Neural crest cell (in vitro differentiated cells): ENCODE data around the gene LCOR. TPM values are rescaled to one million over a fixed set of nuclear protein-coding genes. Genes with fewer than 3 reads are reported as not detected.
A peak's percentile ranks its signal among the peaks of the same experiment; 100 is the strongest.

Experiments used
- DNase-seq: peaks from one replicate; pipeline ENCODE4 v3.0.0; 2021; ENCODE audit warnings: low read depth, mixed read lengths, low spot score
- H3K27ac Mint-ChIP-seq: one replicate; pipeline ENCODE4 v1.8.0; 2021; ENCODE audit warnings: mild to moderate bottlenecking, mixed read lengths; ENCODE audit not compliant: unreplicated experiment
- H3K27me3 Mint-ChIP-seq: 2 replicates; pipeline ENCODE4 v1.8.0; 2021; ENCODE audit warnings: low read depth, mild to moderate bottlenecking, mixed read lengths
- H3K36me3 Mint-ChIP-seq: 2 replicates; pipeline ENCODE4 v1.8.0; 2021; ENCODE audit warnings: low read depth, mild to moderate bottlenecking, mixed read lengths
- H3K4me1 Mint-ChIP-seq: 2 replicates; pipeline ENCODE4 v1.8.0; 2021; ENCODE audit warnings: mixed read lengths
- H3K4me3 Mint-ChIP-seq: one replicate; pipeline ENCODE4 v1.8.0; 2021; ENCODE audit warnings: mild to moderate bottlenecking, mixed read lengths
- H3K9me3 Mint-ChIP-seq: 2 replicates; pipeline ENCODE4 v1.8.0; 2021; ENCODE audit warnings: mixed read lengths
- long read RNA-seq: library from polyadenylated mRNA; unstranded; transcript quantifications from one replicate; pipeline ENCODE4 v2.0.0, GENCODE V29; 2020
- total RNA-seq: library from RNA; stranded (reverse); gene quantifications from 2 replicates; pipeline ENCODE4 v1.2.1, GENCODE V29; 2021
- TF ChIP-seq, protein P1 (sequence below): fragments of 200-600 bp; sonication (generic); conservative IDR thresholded peaks from 2 replicates; pipeline ENCODE4 v1.5.0; 2021; ENCODE audit warnings: antibody characterized with exemption, mild to moderate bottlenecking

Gene LCOR
- 53.0 and 54.4 TPM in 2 replicates for total RNA-seq
- long read RNA-seq, full-length matches to known transcripts: 11 of 78 reads
- long read RNA-seq, partial matches to known transcripts: 30 of 78 reads
- long read RNA-seq, other reads (novel, unspliced or antisense): 37 of 78 reads

DNA sequence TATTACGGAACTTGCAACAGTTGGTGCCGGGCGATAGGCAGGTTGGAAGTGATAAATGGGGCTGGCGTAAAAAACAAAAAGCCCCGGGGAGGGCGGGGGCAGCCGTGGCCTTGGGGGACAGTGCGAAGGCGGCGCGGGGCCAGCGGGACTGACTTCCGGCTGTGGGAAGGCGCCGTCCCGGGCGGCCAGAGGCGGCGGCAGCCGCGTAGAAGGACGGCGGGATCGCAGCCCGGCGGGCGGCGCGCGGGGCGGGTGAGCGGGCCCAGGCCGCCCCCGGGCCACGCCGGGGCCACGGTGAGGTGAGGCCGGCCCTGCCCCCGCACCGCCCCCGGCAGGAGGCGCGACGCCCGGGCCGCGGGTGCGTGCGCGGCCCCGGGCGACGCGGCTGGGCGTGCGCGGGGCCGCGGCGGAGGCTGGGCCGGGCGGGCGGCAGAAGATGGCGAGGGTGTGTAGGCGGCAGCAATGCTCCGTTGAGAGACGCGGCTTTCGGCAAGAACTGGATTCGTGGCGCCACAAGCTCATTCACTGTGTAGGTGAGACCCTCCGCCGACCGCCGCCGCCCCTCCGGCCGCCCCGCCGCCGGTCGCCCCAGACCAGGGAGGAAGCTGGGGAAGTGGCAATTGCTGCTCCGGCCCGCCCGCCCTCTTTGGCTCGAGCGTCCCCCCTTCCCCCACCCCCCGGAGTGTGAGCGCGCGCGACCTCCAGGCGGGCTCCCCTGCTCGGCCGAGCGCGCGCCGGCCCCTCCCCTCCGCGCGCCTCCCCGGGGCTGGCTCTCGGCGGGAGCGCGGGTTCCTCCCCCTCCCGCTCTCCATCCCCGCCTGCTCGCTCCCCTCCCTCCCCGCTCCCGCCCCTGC is at the start of gene LCOR:
TSS of gene LCOR (plus strand) at position 432 of the 854 bp plus-strand sequence. CDS start 116,760 bp downstream, outside the sequence.
- peak within 1 kb of the TSS; percentile 98 for H3K27ac Mint-ChIP-seq
- peak; percentile 71 for DNase-seq
- H3K27me3 Mint-ChIP-seq: peaks cover 4% of the 10 kb centered on the region
- H3K9me3 Mint-ChIP-seq: no peaks in the 10 kb centered on the region
- TF ChIP-seq, protein P1, sequence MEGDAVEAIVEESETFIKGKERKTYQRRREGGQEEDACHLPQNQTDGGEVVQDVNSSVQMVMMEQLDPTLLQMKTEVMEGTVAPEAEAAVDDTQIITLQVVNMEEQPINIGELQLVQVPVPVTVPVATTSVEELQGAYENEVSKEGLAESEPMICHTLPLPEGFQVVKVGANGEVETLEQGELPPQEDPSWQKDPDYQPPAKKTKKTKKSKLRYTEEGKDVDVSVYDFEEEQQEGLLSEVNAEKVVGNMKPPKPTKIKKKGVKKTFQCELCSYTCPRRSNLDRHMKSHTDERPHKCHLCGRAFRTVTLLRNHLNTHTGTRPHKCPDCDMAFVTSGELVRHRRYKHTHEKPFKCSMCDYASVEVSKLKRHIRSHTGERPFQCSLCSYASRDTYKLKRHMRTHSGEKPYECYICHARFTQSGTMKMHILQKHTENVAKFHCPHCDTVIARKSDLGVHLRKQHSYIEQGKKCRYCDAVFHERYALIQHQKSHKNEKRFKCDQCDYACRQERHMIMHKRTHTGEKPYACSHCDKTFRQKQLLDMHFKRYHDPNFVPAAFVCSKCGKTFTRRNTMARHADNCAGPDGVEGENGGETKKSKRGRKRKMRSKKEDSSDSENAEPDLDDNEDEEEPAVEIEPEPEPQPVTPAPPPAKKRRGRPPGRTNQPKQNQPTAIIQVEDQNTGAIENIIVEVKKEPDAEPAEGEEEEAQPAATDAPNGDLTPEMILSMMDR: peak; percentile 10
- H3K4me1 Mint-ChIP-seq: peaks cover 43% of the 10 kb centered on the region
- peaks cover 3% of the 10 kb centered on the region for H3K36me3 Mint-ChIP-seq
- peak within 1 kb of the TSS; percentile 100 for H3K4me3 Mint-ChIP-seq

DNA sequence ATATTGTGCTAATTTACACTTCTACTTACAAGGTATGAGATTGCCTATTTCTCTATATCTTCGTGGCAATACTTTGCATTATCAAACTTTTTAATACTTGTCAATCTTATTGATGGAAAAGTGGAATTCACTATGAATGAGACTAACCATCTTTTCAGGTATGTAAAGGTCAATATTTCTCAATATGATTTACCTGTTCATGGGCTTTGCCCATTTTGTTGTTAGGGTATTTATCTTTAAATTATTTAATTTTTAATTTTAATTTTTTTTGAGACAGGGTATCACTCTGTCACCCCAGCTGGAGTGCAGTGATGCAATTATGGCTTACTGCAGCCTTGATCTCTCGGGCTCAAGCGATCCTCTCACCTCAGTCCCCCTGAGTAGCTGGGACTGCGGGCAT is 47.8 kb upstream of the LCOR start:
- Mint-ChIP-seq H3K36me3 (no peaks in the 10 kb centered on the region), H3K9me3 (no peaks in the 10 kb centered on the region), H3K4me3 (no peak overlapping the region), H3K27ac (no peak overlapping the region), H3K27me3 (peaks cover under 1% of the 10 kb centered on the region), H3K4me1 (no peaks in the 10 kb centered on the region)
- TF ChIP-seq, protein P1: no peak
- DNase-seq: no peak

DNA sequence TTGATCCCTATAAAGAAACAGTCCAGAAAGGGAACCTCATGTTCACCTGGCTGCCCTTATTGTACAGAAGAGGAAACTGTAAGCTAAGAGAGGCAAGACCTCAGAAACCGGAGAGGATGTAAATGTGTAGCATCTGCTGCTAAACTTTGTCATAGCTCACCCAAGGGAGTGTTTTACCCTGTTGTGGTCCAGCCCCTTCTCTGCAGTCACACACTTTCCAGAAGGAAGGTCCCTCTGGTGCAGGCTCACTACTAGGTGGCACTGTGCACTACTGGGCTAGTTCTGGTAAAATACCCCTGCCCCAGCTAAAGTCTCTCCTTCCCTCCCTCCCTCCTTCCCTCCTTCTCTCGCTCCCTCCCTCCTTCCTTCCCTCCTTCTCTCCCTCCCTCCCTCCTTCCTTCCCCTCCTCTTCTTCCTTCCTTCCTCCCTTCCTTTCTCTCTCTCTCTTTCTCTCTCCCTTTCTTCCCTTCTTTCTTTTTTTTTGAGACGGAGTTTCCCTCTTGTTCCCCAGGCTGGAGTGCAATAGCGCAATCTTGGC is 42.5 kb upstream of the LCOR start:
- Mint-ChIP-seq H3K4me3 (no peak overlapping the region), H3K27ac (no peak overlapping the region), H3K9me3 (no peaks in the 10 kb centered on the region), H3K27me3 (peaks cover 35% of the 10 kb centered on the region), H3K4me1 (no peaks in the 10 kb centered on the region), H3K36me3 (no peaks in the 10 kb centered on the region)
- TF ChIP-seq, protein P1: no peak
- DNase-seq: no peak

- Mint-ChIP-seq H3K4me3 (no peak overlapping the region), H3K27ac (no peak overlapping the region), H3K9me3 (no peaks in the 10 kb centered on the region), H3K4me1 (no peaks in the 10 kb centered on the region), H3K36me3 (no peaks in the 10 kb centered on the region), H3K27me3 (peaks cover 41% of the 10 kb centered on the region)
- TF ChIP-seq, protein P1: no peak
- DNase-seq: no peak
These were observed 40.2 kb upstream of the LCOR start for GRCh38 chr10:96791902-96792301.

GRCh38 chr10:96794836-96795733 is 37.0 kb upstream of the LCOR start:
- no peak overlapping the region for H3K27ac Mint-ChIP-seq
- no peaks in the 10 kb centered on the region for H3K4me1 Mint-ChIP-seq
- no peaks in the 10 kb centered on the region for H3K36me3 Mint-ChIP-seq
- no peak for DNase-seq
- peaks cover 36% of the 10 kb centered on the region for H3K27me3 Mint-ChIP-seq
- TF ChIP-seq, protein P1: no peak
- H3K9me3 Mint-ChIP-seq: no peaks in the 10 kb centered on the region
- no peak overlapping the region for H3K4me3 Mint-ChIP-seq
